Neural crest cell (in vitro differentiated cells): Measurements from ENCODE around the gene RNF10. TPM values are rescaled to one million over a fixed set of nuclear protein-coding genes. Genes with fewer than 3 reads are reported as not detected.
A peak's percentile ranks its signal among the peaks of the same experiment; 100 is the strongest.
"Not testable (repeated sequence)": the region's sequence is repeated elsewhere in the genome, so short reads cannot be mapped to it uniquely, and the experiment has no call there.

ENCODE experiments used
- DNase-seq: peaks from one replicate; pipeline ENCODE4 v3.0.0; 2021; ENCODE audit warnings: low read depth, mixed read lengths, low spot score
- H3K27ac Mint-ChIP-seq: one replicate; pipeline ENCODE4 v1.8.0; 2021; ENCODE audit warnings: mild to moderate bottlenecking, mixed read lengths; ENCODE audit not compliant: unreplicated experiment
- H3K27me3 Mint-ChIP-seq: 2 replicates; pipeline ENCODE4 v1.8.0; 2021; ENCODE audit warnings: low read depth, mild to moderate bottlenecking, mixed read lengths
- H3K36me3 Mint-ChIP-seq: 2 replicates; pipeline ENCODE4 v1.8.0; 2021; ENCODE audit warnings: low read depth, mild to moderate bottlenecking, mixed read lengths
- H3K4me1 Mint-ChIP-seq: 2 replicates; pipeline ENCODE4 v1.8.0; 2021; ENCODE audit warnings: mixed read lengths
- H3K4me3 Mint-ChIP-seq: one replicate; pipeline ENCODE4 v1.8.0; 2021; ENCODE audit warnings: mild to moderate bottlenecking, mixed read lengths
- H3K9me3 Mint-ChIP-seq: 2 replicates; pipeline ENCODE4 v1.8.0; 2021; ENCODE audit warnings: mixed read lengths
- long read RNA-seq: library from polyadenylated mRNA; unstranded; transcript quantifications from one replicate; pipeline ENCODE4 v2.0.0, GENCODE V29; 2020
- total RNA-seq: library from RNA; stranded (reverse); gene quantifications from 2 replicates; pipeline ENCODE4 v1.2.1, GENCODE V29; 2021
- TF ChIP-seq, protein P1 (sequence below): fragments of 200-600 bp; sonication (generic); conservative IDR thresholded peaks from 2 replicates; pipeline ENCODE4 v1.5.0; 2021; ENCODE audit warnings: antibody characterized with exemption, mild to moderate bottlenecking

The RNF10 gene
- 134 and 149 TPM in 2 replicates for total RNA-seq
- long read RNA-seq, partial matches to known transcripts = 32 of 40 reads
- long read RNA-seq, other reads (novel, unspliced or antisense) = 4 of 40 reads

DNA sequence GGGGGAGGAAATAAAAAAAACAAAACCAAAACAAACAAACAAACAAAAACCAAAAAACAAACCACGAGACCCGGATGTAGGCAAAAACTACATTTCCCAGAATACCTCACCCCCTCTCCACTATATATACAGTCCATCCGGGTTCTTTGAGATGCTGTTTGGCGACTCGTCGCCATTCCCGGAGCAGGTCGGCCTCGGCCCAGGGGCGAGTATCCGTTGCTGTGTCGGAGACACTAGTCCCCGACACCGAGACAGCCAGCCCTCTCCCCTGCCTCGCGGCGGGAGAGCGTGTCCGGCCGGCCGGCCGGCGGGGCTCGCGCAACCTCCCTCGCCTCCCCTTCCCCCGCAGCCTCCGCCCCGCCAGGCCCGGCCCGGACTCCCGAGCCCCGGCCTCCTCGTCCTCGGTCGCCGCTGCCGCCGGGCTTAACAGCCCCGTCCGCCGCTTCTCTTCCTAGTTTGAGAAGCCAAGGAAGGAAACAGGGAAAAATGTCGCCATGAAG, at the start of gene RNF10:
Gene RNF10 (plus strand): TSS at position 154 of the 500 bp plus-strand sequence. CDS start 456 bp downstream, outside the sequence.
- H3K36me3 Mint-ChIP-seq = no peaks in the 10 kb centered on the region

DNA sequence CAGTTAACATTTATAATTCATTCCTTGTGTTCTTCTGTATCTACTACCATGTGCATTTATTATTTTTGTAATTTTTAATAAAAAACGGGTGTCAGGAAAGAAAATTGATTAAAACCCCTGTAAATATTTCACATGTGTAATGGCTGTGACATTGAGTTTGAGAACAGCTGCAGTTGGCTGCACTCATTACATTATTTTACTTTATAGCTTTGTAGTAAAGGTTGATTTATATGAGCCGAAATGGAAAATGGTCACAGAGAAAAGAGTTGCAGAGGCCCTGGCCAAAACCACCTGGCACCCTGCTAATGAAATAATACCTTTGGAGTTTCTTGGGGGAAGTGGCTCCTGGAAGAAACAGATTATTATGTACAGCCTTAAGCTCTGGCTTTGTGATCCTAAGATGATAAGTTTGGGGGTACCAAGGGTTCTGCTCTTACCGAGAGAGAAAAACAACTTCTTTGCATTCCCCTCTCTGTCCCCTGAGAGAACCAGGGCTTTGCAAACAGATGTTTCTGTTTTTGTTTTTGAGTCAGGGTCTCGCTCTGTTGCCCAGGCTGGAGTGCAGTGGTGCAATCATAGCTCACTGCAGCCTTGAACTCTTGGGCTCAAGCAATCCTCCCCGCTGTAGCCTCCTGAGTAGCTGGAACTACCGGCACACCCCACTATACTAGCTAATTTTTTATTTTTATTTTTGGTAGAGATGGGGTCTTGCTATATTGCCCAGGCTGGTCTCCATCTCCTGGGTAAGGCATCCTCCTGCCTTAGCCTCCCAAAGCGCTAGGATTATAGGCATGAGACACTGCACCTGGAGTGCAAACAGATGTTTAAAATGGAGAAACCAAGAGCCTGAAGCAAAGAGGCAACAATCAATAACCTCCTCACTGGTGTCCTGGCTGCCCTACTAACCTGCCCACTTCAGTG, 47.9 kb upstream of the RNF10 start:
- H3K36me3 Mint-ChIP-seq = peaks cover 7% of the 10 kb centered on the region
- no peak for DNase-seq
- no peaks in the 10 kb centered on the region for H3K27me3 Mint-ChIP-seq
- H3K4me1 Mint-ChIP-seq = peaks cover 16% of the 10 kb centered on the region
- no peak overlapping the region for H3K4me3 Mint-ChIP-seq
- H3K27ac Mint-ChIP-seq = no peak overlapping the region
- no peaks in the 10 kb centered on the region for H3K9me3 Mint-ChIP-seq
- TF ChIP-seq, protein P1, sequence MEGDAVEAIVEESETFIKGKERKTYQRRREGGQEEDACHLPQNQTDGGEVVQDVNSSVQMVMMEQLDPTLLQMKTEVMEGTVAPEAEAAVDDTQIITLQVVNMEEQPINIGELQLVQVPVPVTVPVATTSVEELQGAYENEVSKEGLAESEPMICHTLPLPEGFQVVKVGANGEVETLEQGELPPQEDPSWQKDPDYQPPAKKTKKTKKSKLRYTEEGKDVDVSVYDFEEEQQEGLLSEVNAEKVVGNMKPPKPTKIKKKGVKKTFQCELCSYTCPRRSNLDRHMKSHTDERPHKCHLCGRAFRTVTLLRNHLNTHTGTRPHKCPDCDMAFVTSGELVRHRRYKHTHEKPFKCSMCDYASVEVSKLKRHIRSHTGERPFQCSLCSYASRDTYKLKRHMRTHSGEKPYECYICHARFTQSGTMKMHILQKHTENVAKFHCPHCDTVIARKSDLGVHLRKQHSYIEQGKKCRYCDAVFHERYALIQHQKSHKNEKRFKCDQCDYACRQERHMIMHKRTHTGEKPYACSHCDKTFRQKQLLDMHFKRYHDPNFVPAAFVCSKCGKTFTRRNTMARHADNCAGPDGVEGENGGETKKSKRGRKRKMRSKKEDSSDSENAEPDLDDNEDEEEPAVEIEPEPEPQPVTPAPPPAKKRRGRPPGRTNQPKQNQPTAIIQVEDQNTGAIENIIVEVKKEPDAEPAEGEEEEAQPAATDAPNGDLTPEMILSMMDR = no peak

More for the DNA sequence above, at the start of gene RNF10:
- peaks cover 54% of the 10 kb centered on the region for H3K4me1 Mint-ChIP-seq
- peak; percentile 70 for DNase-seq
- no peaks in the 10 kb centered on the region for H3K27me3 Mint-ChIP-seq
- H3K4me3 Mint-ChIP-seq = peak within 1 kb of the TSS; percentile 97
- H3K9me3 Mint-ChIP-seq = no peaks in the 10 kb centered on the region
- H3K27ac Mint-ChIP-seq = peak within 1 kb of the TSS; percentile 92
- TF ChIP-seq, protein P1 = no peak

DNA sequence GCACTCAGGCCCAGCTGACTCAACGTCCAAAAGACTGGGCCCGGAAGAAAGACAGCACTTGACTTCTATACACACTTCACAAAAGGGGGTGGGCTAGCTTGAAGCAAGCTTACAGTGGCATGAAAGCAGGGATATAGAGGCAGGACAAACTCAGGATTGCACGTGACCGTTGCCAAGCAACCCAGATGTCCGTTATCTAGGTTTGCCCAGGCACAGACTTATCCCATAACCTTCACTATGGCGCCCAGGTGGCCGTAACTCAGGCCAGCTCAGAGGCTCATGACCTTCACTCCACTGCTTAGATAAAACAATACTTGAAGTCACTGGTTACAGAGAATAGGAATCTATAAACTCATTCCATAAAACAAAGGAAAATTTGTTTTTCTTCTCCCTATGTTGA, 46.6 kb upstream of the RNF10 start:
- H3K4me3 Mint-ChIP-seq, H3K36me3 Mint-ChIP-seq, H3K9me3 Mint-ChIP-seq, DNase-seq, H3K27me3 Mint-ChIP-seq: not testable (repeated sequence)
- peak overlapping the region; percentile 78 for H3K27ac Mint-ChIP-seq
- peaks cover 16% of the 10 kb centered on the region for H3K4me1 Mint-ChIP-seq

DNA sequence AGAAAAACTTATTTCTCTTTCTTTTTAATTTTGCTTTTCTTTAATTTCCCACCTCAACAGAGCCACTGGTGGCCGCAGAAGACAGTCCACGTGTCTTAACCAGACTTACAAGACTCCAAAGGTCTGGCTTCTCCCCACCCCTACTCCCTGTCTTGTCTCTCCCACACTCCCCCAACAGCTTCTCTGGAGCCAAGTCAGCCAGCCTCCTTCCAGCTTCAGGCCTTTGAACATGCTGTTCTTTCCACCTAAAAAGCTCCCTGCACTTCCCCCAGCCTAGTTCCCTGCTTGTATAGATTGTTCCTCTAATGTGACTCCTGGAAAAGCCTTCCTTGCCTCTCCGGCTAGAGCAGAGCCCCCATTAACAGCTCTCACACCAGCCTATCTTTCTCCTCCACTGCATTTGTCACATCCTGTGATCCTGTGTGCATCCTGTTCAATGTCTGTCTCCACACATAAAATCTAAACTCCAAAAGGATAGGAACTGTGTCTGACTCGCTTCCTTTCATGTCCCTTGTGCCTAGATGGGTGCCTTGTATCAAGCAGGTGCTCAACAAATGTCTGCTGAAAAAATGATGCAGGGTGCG, 46.0 kb upstream of the RNF10 start:
- H3K27ac Mint-ChIP-seq = peak overlapping the region; percentile 95
- H3K4me1 Mint-ChIP-seq = peaks cover 16% of the 10 kb centered on the region
- no peaks in the 10 kb centered on the region for H3K9me3 Mint-ChIP-seq
- peaks cover 7% of the 10 kb centered on the region for H3K36me3 Mint-ChIP-seq
- no peak overlapping the region for H3K4me3 Mint-ChIP-seq
- TF ChIP-seq, protein P1 = no peak
- DNase-seq = no peak
- H3K27me3 Mint-ChIP-seq = no peaks in the 10 kb centered on the region

DNA sequence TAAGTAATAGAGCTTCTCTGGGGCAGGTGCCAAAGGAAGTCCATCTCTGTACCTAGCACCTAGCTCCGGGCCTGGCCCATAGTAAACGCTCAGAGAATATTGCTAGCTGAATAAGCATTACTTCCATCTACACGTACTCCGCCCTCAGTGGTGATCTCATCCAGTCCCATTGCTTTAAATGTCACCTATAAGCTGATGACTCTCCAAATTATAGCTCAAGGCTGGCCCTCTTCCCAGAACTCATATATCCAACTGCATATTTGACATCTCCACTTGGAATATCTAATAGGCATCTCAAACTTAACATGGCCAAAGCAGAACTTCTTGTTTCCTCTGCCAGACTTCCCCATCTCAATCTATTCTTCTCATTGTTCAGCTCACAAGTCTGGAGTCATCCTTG, 45.1 kb upstream of the RNF10 start:
- Mint-ChIP-seq H3K4me1 (peaks cover 16% of the 10 kb centered on the region), H3K4me3 (no peak overlapping the region), H3K36me3 (peaks cover 7% of the 10 kb centered on the region), H3K9me3 (no peaks in the 10 kb centered on the region), H3K27ac (no peak overlapping the region), H3K27me3 (no peaks in the 10 kb centered on the region)
- TF ChIP-seq, protein P1 = no peak
- no peak for DNase-seq

DNA sequence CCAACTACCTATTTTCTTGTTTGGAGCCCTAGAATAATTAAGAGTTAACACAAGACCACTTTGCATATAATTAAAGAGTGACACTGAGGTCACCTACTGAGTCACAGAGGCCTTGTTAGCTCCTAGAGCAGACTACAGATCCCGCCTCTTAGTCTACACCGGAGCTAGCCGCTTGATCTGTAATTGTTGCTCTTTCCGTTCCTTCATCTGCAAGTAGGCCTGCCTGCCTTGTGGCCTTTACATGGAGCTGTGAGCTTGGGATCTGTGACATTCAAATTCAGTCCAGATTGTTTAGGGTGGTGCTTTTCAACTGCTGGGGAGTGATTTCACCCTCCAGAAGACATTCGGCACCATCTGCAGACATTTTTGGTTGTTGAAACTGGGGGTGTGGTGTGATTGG, 43.8 kb upstream of the RNF10 start:
- no peak for DNase-seq
- Mint-ChIP-seq H3K4me1 (peaks cover 23% of the 10 kb centered on the region), H3K4me3 (no peak overlapping the region), H3K27ac (no peak overlapping the region), H3K27me3 (no peaks in the 10 kb centered on the region), H3K9me3 (no peaks in the 10 kb centered on the region), H3K36me3 (peaks cover 7% of the 10 kb centered on the region)
- TF ChIP-seq, protein P1 = no peak
